A673 (cell line): ENCODE results near the gene ADA.

ENCODE experiments used
- CTCF ChIP-seq: fragments of 300-800, 200-600 bp; sonication (generic); conservative IDR thresholded peaks from 2 replicates; pipeline ENCODE4 v1.5.1; 2017; ENCODE audit warnings: low read depth, mild to moderate bottlenecking, antibody characterized with exemption, low read length, moderate library complexity, mixed read lengths
- EZH2 ChIP-seq: fragments of 200-600 bp; sonication (generic); IDR thresholded peaks from 2 replicates; pipeline ENCODE4 v1.6.1; 2017; ENCODE audit warnings: borderline replicate concordance, low read depth, mild to moderate bottlenecking, mixed read lengths, antibody characterized with exemption, low read length; ENCODE audit not compliant: poor library complexity, severe bottlenecking

- TF ChIP-seq CTCF (no peak), EZH2 (no peak)
Measured at GRCh38 chr20:44684047-44684967, 32.8 kb upstream of the ADA start.
